Measurements from ENCODE around the gene ZRANB1.
"Not testable (repeated sequence)": the region's sequence is repeated elsewhere in the genome, so short reads cannot be mapped to it uniquely, and the experiment has no call there.

ZRANB1 gene

DNA sequence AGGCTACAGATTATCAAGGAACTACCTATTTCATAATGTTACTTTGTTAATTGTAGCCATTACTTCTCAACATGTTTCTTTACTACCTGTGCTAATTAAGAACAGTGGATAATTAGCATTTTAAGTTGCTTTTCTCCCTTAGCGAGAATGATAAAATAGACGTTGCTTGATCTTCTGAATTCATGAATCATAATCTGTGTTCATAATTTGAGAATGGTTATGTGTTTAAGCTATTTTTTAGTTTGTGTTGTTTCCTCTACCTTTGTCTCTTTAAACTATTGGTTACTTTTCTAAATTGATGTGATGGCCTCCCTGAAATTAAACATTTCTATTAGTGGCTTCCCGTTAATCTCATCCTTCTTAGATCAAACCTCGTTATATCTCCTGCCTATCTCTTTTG, at the start of gene ZRANB1:
Gene ZRANB1, plus strand, starts transcription at position 301 of the 400 bp plus-strand sequence. CDS start 371 bp downstream, outside the sequence.
- DNase-seq = no peak

DNA sequence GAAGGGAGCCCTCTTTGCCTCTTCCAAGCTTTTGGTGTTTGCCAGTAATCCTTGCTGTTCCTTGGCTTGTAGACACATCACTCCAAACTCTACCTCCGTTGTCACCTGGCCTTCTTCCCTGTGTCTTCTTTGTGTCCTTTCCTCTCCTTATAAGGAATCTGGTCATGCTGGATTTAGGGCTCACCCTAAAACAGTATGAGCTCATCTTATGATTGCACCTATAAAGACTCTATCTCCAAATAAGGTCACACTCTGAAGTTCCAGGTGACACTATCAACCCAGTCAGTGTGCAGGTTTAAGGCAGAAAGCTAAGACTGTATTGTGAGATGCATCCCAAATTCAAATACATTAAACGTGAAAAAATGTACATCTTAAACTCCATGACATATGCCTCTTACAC, 49.0 kb upstream of the ZRANB1 start:
- DNase-seq = no peak

DNA sequence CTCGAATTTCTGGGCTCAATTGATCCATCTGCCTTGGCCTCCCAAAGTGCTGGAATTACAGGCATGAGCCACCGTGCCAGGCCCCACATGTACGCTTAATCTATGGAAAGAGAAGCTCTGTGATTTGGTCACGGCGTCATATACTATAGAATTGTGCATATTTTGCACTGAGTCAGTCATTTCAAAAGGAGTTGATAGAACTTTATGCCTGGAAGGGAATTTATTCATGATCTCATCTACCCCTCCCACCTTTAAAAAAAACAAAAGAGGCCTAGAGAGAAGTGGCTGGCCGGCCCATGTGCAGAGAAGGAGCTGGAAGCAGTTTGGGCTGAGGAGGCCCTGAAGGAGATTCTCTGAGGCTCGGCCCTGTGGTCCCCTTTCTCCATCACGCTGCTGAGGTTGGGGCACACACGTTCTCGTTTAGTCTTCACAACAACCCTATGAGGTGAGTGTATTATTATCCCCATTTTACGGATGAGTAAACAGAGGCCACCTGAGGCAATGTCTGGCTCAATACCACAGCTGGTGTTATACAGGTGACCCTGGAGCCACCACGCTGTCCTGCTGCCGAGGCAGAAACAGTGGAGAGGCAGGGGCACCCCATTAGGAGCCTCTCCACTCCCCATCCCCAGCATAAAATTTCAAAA, 47.2 kb upstream of the ZRANB1 start:
- DNase-seq = no peak

- no peak for DNase-seq
These were observed 45.2 kb upstream of the ZRANB1 start for GRCh38 chr10:124896751-124897150.

GRCh38 chr10:124898471-124898870, 43.5 kb upstream of the ZRANB1 start:
- no peak for DNase-seq

DNA sequence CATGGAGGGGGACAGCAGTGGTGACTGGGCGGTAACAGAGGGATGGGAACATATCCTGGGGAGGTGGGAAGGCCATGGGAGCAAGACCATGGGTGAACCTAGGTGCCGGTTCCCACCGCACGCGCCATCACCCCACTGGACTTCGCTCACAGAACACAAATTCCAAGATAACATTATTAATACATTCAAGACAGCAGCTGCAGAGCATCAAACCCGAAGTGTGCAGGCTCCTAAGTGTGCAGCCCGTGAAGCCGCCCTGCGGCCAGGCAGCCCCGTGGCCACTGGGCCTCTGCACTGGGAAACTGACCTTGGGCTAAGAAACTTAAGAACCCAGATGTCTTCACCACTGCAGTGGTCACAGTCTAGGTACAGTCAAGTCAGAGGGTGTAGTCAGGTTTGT, 42.8 kb upstream of the ZRANB1 start:
- DNase-seq = no peak

DNA sequence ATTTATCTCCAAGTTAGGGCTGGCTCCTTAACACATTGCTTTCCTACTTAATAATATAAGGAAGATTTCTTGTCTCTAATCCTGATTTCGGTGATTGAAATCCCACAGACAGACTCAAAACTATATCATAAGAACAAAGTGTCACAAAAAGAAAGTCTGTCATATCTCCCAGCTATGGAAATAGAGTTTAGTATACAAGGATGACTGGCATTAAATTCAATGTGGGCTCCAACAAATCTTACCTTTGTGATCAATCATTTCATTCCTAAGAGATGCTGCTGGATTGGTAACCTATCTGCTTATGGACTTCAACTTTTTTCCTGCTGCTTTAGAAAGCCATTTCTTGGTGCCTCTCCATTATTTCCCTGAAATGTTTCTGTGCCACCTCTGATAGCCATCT, 39.5 kb upstream of the ZRANB1 start:
- DNase-seq = no peak

DNA sequence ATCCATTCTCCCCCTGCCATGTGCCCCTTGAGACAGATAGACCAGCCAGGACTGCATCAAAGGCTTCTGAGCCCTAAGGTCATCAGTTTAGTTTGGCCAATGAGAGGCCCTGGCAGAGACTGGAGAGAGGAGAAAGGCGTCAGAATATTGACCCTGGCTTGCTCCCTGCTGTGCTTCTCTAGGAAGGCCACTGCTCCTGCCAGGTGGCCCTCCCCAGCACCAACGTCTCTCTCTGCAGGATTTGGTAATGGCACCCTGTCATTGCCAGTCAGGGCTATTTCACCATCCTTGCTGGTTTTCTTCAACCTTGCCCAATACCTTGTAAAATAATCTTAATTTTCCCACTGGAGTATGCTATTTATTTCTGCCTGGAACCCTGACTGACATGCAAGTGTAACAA, 38.8 kb upstream of the ZRANB1 start:
- DNase-seq = no peak

- DNase-seq = no peak
These were observed 37.1 kb upstream of the ZRANB1 start for GRCh38 chr10:124904796-124905195.

DNA sequence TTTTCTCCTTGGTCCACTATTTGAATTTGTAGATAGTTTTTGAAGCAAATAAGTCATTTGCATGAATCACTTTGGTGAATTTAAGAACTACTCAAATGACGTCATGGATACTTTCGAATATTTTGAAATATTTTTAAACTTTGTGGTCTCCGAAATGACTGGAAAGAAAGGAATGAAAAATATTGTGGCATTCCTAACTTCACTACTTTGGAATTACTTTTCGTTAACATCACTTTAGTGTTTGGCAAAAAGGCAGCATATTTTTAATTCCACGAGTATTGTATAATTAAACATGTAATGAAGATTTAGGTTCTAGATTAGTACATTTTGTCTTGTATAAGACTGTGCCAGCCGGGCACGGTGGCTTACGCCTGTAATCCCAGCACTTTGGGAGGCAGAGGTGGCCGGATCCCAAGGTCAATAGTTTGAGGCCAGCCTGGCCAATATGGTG, 35.3 kb upstream of the ZRANB1 start:
- no peak for DNase-seq

GRCh38 chr10:124909563-124909962, 32.4 kb upstream of the ZRANB1 start:
- DNase-seq = no peak

DNA sequence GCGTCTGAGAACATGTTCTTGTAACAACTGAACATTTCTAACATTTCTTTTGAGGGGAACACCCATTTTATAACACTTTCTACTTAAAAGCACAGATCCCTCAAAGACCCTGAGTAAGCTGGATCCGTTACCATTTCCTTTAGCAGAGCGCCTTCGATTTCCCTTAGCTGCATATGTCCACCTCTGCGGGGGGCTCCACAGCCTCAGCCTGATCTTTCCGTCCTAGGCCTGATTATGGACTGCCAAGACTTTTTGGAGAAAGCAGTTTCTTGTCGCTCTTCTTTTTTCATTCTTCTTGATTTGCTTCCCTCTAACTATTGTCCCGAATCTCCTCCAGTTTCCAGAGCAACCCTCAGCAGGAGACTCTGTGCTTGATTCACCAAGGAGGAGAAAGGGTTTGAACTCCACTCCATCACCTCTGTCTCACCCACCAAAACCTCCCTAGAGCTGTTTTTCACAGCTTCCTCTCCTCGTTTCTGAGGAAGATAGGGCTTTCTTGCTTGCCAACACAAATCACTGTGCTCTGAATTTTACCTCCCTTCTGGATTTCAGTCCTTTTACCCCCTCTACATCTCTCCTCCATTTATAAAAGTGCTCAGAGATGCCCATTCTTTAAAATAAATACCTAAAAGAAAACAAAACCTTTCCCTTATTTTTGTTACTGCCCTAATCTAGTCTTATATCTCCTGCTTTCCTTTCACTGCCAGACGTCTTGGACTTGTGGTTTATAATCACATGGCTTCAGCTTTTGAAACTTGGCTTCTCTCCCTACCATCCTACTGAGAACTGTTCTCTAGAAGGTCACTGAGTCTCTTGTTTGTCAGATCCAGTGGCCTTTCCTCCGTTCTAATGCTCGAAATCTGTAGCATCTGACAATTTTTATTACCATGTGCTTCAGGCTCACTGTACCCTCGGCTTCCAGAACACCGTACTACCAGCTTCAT, 30.5 kb upstream of the ZRANB1 start:
- DNase-seq = no peak

GRCh38 chr10:124912101-124912886, 29.6 kb upstream of the ZRANB1 start:
- DNase-seq = no peak

DNA sequence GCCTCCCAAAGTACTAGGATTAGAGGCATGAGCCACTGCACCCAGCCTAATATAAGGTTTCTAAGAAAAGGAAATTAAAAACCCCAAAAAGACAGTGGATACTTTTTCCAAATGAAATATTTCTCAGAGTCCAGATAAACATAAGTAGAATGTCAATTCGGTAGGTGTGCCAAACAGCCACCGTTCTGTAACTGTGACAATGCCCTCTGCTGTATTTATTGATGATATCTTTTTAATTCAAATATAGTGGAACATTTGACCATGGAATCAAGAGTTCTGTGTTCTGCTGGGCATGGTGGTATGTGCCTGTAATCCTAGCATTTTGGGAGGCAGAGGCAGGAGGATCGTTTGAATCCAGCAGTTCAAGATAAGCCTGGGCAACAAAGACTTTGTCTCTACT, 28.8 kb upstream of the ZRANB1 start:
- no peak for DNase-seq

GRCh38 chr10:124914398-124914797, 27.5 kb upstream of the ZRANB1 start:
- not testable (repeated sequence) for DNase-seq

DNA sequence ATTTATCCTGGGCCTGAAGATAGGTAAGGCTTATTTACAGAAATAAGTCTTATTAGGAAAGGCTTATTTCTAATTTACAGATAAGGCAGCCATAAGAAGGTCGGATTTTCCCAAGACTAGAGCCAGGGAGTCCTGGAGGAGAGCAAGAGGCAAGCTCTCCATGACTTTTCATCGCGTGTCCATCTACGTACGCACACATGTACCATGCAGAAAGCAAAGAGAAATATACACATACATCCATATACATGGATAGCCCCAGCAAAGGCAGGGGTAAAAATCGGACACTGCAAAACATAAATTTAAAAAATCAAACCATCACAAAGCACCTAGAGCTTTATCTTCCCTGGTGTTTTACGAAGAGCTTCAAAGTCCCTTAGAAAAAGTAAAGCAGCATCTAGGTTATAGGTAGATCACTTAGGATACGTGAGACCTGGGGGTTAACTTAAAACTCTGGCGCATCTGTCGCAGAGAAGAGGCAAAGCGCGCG, 25.8 kb upstream of the ZRANB1 start:
- no peak for DNase-seq

DNA sequence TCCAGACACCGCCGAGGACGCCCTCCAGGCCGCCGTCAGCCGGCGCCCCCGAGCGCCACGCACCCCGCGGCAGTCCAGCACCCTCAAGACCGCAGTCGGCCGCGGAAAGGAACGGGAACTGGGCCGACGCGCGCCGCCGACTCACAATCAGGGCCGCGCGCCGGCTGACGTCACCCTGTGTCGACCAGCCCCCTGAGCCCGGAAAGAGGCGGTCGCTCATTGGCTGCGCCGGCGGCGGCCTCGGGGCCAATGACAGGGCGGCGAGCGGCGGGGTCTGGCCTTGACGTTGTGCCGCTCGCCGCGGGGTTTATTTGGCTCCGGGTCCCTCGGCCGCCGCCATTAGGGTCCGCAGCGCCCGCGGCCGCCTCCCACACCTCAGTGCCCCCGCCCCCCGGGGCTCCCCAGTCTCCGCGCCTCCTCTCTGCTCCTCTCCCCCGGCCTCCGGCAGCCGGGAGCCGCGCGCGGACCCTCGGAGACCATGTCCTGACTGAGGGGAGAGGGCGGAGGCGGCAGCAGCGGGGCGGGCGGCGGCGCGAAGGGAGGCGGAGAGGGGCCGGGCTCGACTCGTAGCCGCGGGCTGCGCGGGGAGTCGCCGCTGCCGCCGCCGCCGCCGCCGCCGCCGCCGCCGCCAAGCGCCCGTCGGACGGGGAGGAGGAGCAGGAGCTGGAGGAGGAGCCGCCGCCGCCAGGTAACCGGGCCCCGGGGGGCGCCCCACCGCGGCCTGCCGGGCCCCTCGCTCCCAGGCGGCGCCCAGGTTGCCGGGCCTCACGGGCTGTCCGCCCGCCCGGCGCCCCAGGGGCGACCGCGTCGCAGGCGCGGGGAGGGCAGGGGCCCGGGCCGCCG, 25.1 kb upstream of the ZRANB1 start:
- DNase-seq = peak; percentile 96

GRCh38 chr10:124917428-124918190, 24.3 kb upstream of the ZRANB1 start:
- peak; percentile 19 for DNase-seq

- no peak for DNase-seq
These were observed 23.6 kb upstream of the ZRANB1 start for GRCh38 chr10:124918191-124918830.

GRCh38 chr10:124918906-124919305, 23.0 kb upstream of the ZRANB1 start:
- no peak for DNase-seq

DNA sequence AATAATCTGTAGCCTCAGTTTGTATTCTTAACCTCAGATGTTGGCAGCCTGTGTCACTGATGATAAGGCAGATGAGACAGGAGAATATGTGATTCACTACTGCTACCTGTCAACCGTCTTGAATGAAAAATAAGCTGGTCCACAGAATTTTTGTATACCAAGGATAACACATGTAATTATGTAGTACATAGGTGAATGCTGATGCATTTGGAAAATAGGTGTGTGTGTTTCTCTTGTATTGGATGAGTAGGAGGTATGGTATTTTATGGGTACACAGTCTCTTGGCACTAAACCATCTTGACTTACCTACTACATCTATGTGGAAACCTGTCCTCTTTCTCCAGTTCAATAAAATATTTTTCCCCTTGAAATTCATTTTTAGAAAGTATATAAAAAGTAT, 20.7 kb upstream of the ZRANB1 start:
- DNase-seq = no peak
